IMR-90 (cell line): Measurements from ENCODE around the gene HCRTR1. TPM values are rescaled to one million over a fixed set of nuclear protein-coding genes. Genes with fewer than 3 reads are reported as not detected.

Experiments
- ATAC-seq: fragments of 200-7000 bp; cut with Tn5 transposase; 2 replicates; pipeline ENCODE4 v1.9.1; 2020; ENCODE audit warnings: low read depth, mild to moderate bottlenecking, moderate library complexity
- BruUV-seq: library from RNA; stranded (reverse); fragments of 400-500 nt; replicated peaks from 2 replicates; lab custom pipeline; 2021; lab: Mats Ljungman, UMichigan
- CTCF ChIA-PET: fragments of 300-600 bp; formaldehyde crosslinking; extraction: SDS; loops from one replicate; lab custom pipeline; 2021; ENCODE audit warnings: antibody characterized with exemption; lab: Yijun Ruan, JAX
- POLR2A ChIA-PET: fragments of 300-600 bp; sonication (Branson Sonifier 250); formaldehyde crosslinking; loops from one replicate; lab custom pipeline; 2022; ENCODE audit warnings: antibody characterized with exemption; ENCODE audit not compliant: unreplicated experiment; lab: Charles Lee
- DNase-seq: peaks from one replicate; pipeline ENCODE4 v3.0.0; 2013
- H2AFZ ChIP-seq: replicated peaks from 2 replicates; pipeline ENCODE3; 2013; ENCODE audit warnings: low read length, mild to moderate bottlenecking; ENCODE audit not compliant: poor library complexity
- H2AK5ac ChIP-seq: 2 replicates; pipeline ENCODE4 v1.6.1; 2013; ENCODE audit warnings: low read depth, low read length, inconsistent platforms
- H2AK9ac ChIP-seq: replicated peaks from 2 replicates; pipeline ENCODE3; 2013; ENCODE audit warnings: mild to moderate bottlenecking, low read depth, low read length, moderate library complexity; ENCODE audit not compliant: poor library complexity
- H2BK120ac ChIP-seq: 2 replicates; pipeline ENCODE4 v1.6.1; 2013; ENCODE audit warnings: low read depth, low read length, inconsistent platforms
- H2BK15ac ChIP-seq: 3 replicates; pipeline ENCODE4 v1.6.1; 2013; ENCODE audit warnings: low read depth, low read length, inconsistent platforms
- H2BK20ac ChIP-seq: 2 replicates; pipeline ENCODE4 v1.6.1; 2013; ENCODE audit warnings: low read depth, mild to moderate bottlenecking, inconsistent platforms, low read length, moderate library complexity
- H2BK5ac ChIP-seq: 2 replicates; pipeline ENCODE4 v1.6.1; 2013; ENCODE audit warnings: mild to moderate bottlenecking, low read depth, low read length, inconsistent platforms; ENCODE audit not compliant: poor library complexity, severe bottlenecking
- H3K14ac ChIP-seq: replicated peaks from 2 replicates; pipeline ENCODE4 v1.6.1; 2013; ENCODE audit warnings: low read depth, low read length, inconsistent platforms
- H3K18ac ChIP-seq: 2 replicates; pipeline ENCODE4 v1.6.1; 2013; ENCODE audit warnings: low read depth, low read length, control low read depth
- H3K23ac ChIP-seq: 2 replicates; pipeline ENCODE4 v1.6.1; 2013; ENCODE audit warnings: low read depth, low read length, inconsistent platforms
- H3K27ac ChIP-seq: 2 replicates; pipeline ENCODE4 v1.5.1; 2013; ENCODE audit warnings: mild to moderate bottlenecking, control low read depth, low read length; ENCODE audit not compliant: insufficient read depth
- H3K27me3 ChIP-seq: 2 replicates; pipeline ENCODE4 v1.6.1; 2013; ENCODE audit warnings: low read length; ENCODE audit not compliant: control insufficient read depth, insufficient read depth
- H3K36me3 ChIP-seq: 2 replicates; pipeline ENCODE4 v1.6.1; 2013; ENCODE audit warnings: low read length, mixed read lengths; ENCODE audit not compliant: control insufficient read depth, insufficient read depth
- H3K4ac ChIP-seq: 2 replicates; pipeline ENCODE4 v1.6.1; 2013; ENCODE audit warnings: low read depth, low read length, inconsistent platforms
- H3K4me1 ChIP-seq: 2 replicates; pipeline ENCODE4 v1.6.1; 2013; ENCODE audit warnings: low read length, mixed read lengths; ENCODE audit not compliant: control insufficient read depth, insufficient read depth
- H3K4me2 ChIP-seq: 2 replicates; pipeline ENCODE4 v1.6.1; 2013; ENCODE audit warnings: low read depth, mild to moderate bottlenecking, control low read depth, low read length, moderate library complexity
- H3K4me3 ChIP-seq: 2 replicates; pipeline ENCODE4 v1.5.1; 2013; ENCODE audit warnings: low read depth, mild to moderate bottlenecking, control low read depth, low read length, moderate library complexity; ENCODE audit not compliant: insufficient read depth
- H3K56ac ChIP-seq: 2 replicates; pipeline ENCODE4 v1.6.1; 2013; ENCODE audit warnings: low read length, inconsistent platforms; ENCODE audit not compliant: insufficient read depth; ENCODE audit errors: extremely low read depth
- H3K79me1 ChIP-seq, 2 experiments: 2 replicates each; pipeline ENCODE4 v1.6.1; 2013; ENCODE audit warnings: low read length in 2 of 2, inconsistent platforms in 1 of 2, low read depth in 1 of 2
- H3K9ac ChIP-seq: 2 replicates; pipeline ENCODE4 v1.6.1; 2013; ENCODE audit warnings: low read depth, low read length, control low read depth
- H3K9me1 ChIP-seq: 2 replicates; pipeline ENCODE4 v1.6.1; 2013; ENCODE audit warnings: low read length, inconsistent platforms; ENCODE audit not compliant: insufficient read depth
- H3K9me3 ChIP-seq: 2 replicates; pipeline ENCODE4 v1.6.1; 2013; ENCODE audit warnings: low read length; ENCODE audit not compliant: control insufficient read depth, insufficient read depth
- H4K20me1 ChIP-seq: 2 replicates; pipeline ENCODE4 v1.6.1; 2013; ENCODE audit warnings: low read length, inconsistent platforms; ENCODE audit not compliant: insufficient read depth
- H4K5ac ChIP-seq: 2 replicates; pipeline ENCODE4 v1.6.1; 2013; ENCODE audit warnings: mild to moderate bottlenecking, low read depth, low read length, control low read depth
- H4K8ac ChIP-seq, 2 experiments: 2 replicates each; pipeline ENCODE4 v1.6.1; 2013; ENCODE audit warnings: low read depth in 2 of 2, low read length in 2 of 2, control low read depth in 1 of 2, inconsistent platforms in 1 of 2
- H4K91ac ChIP-seq: 2 replicates; pipeline ENCODE4 v1.6.1; 2013; ENCODE audit warnings: low read depth, low read length, inconsistent platforms; ENCODE audit not compliant: insufficient read depth
- BHLHE40 ChIP-seq: fragments of 150-350 bp; IDR thresholded peaks from 2 replicates; pipeline ENCODE4 v1.6.1; 2016; ENCODE audit warnings: mild to moderate bottlenecking, low read depth, low read length
- WGBS, 2 experiments: methylation state at CpG; one replicate each; pipeline versions ENCODE4 v1.1.5 to v1.1.7; 2013; ENCODE audit warnings: missing lambda C conversion rate in 2 of 2; ENCODE audit not compliant: insufficient read length in 1 of 2; ENCODE audit errors: extremely low coverage in 2 of 2; 5-methylcytosine and 5-hydroxymethylcytosine counted together
- dilution Hi-C: fragments of 300-500 bp; cut with HindIII; formaldehyde crosslinking; loops from one replicate; pipeline ENCODE4 v1.14.3; 2018; ENCODE audit warnings: low sequenced_read_pairs; ENCODE audit not compliant: unreplicated experiment
- in situ Hi-C: fragments of 300-500 bp; cut with MboI; formaldehyde crosslinking; loops from 3 replicates; pipeline ENCODE4 v1.14.3; 2019; ENCODE audit warnings: low sequenced_read_pairs, inconsistent platforms, mixed read lengths
- intact Hi-C: fragments of 100-400 bp; cut with micrococcal nuclease; formaldehyde crosslinking; loops from 2 replicates; pipeline ENCODE4 v1.10.0; 2022
- polyA plus RNA-seq, 3 experiments: library from polyadenylated mRNA; depleted of rRNA; stranded (reverse); fragments of >200 nt; gene quantifications; 2 replicates each; pipeline ENCODE4 v1.2.3, GENCODE V29; 2012; ENCODE audit warnings: low replicate concordance in 1 of 3
- total RNA-seq: library from RNA; depleted of rRNA; stranded (reverse); fragments of >200 nt; gene quantifications from 2 replicates; pipeline ENCODE4 v1.2.3, GENCODE V29; 2012

HCRTR1 gene
- total and polyA plus RNA-seq, 2 of the 4 experiments (the other 2 are of a cell fraction) = not detected

- WGBS, 2 experiments = no CpG with 5 or more reads among the region's 4 CpGs
- in situ Hi-C loops = no loop called here
- no peak overlapping the region for H2BK15ac ChIP-seq
These were observed 24.9 kb downstream of the HCRTR1 start for GRCh38 chr1:31642366-31642765.

More at GRCh38 chr1:31642366-31642765, 24.9 kb downstream of the HCRTR1 start:
- H3K79me1 ChIP-seq = peaks cover 36 to 69% of the 10 kb centered on the region in 2 experiments
- H3K36me3 ChIP-seq = no peaks in the 10 kb centered on the region
- CTCF ChIA-PET = no interaction called here
- no peak overlapping the region for H3K4ac ChIP-seq
- H3K18ac ChIP-seq = no peak overlapping the region
- peaks cover 27% of the 10 kb centered on the region for H4K20me1 ChIP-seq
- no peaks in the 10 kb centered on the region for H3K9me3 ChIP-seq
- no peaks in the 10 kb centered on the region for H3K27me3 ChIP-seq
- no peak overlapping the region for H2BK5ac ChIP-seq
- H3K9ac ChIP-seq = no peak overlapping the region
- no peak overlapping the region for H3K56ac ChIP-seq
- H4K8ac ChIP-seq = no peak overlapping the region
- no peak overlapping the region for H3K23ac ChIP-seq
- dilution Hi-C loops = no loop called here
- H4K91ac ChIP-seq = no peak overlapping the region
- no TSS peak for BruUV-seq
- intact Hi-C loops = no loop called here
- no peak overlapping the region for H3K27ac ChIP-seq
- no peak for DNase-seq
- no peak overlapping the region for H2BK20ac ChIP-seq
- H2BK120ac ChIP-seq = no peak overlapping the region
- no peak for ATAC-seq
- H2AK9ac ChIP-seq = no peak overlapping the region
- no peak overlapping the region for H3K14ac ChIP-seq
- H3K4me3 ChIP-seq = no peak overlapping the region
- H4K5ac ChIP-seq = no peak overlapping the region
- peaks cover 14% of the 10 kb centered on the region for H3K4me1 ChIP-seq
- POLR2A ChIA-PET = no interaction called here
- H2AK5ac ChIP-seq = no peak overlapping the region
- no peak overlapping the region for H3K4me2 ChIP-seq
- no peak overlapping the region for H2AFZ ChIP-seq
- TF ChIP-seq BHLHE40 = no peak
- H3K9me1 ChIP-seq = peaks cover 16% of the 10 kb centered on the region
